ENCODE results near the gene SUPT7L.
A peak's percentile ranks its signal among the peaks of the same experiment; 100 is the strongest.
"Not testable (repeated sequence)": the region's sequence is repeated elsewhere in the genome, so short reads cannot be mapped to it uniquely, and the experiment has no call there.

The SUPT7L gene

DNA sequence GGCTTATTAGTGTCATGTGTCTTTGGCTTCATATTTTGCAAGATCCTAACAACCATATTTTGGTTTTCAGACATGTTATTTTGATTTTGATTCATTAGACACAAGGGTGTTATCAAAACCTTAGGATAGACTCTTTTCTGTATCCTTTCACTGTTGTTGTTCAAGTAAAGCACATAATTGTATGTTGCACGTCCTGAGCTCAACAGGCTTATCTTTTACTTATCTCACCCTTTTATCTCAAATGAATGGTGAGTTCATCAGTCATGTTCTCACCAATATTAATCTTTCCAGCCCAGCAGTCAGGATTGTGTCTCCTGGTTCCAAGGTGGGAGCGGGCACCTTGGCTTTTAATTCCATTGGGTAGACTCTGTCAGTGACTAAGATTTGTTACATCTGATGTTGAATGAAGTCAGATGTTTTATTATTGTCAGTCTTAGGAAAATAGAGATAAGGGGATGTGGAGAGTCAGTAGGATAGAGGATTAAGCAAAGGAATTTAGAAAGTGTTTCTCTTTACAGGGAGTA, 22.6 kb downstream of the SUPT7L start:
- no peak overlapping the region for H3K4me3 ChIP-seq (ENCODE audit: low read depth, low read length)

GRCh38 chr2:27638709-27639108, 24.7 kb downstream of the SUPT7L start:
- H3K4me3 ChIP-seq (ENCODE audit: low read depth, low read length): no peak overlapping the region

DNA sequence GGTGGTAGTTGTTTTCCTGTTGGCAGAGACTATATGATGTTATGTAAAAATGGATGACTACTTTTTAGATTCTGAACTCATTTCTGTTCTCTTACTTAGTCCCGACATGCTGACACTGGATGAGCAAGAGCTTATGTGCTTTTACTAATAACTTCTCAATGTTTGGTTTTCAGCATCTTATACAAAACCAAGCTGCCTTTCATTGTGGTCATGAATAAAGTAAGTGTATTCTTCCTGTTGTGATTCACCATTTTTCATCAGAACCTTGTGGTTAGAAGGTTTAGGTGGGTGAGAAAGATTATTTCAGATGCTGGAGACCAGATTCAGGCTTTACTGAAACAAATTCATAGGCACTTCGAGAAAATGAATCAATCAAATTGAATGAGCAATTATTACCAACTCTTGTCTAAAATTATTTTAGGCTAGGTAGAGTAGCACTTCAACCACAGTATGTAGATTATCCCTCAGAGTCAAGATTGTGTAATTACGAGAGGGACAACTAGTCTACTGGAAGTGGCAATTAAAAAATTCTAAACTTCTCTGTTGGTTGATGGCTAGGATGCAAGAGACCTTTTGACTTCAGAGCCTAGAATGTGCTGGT, 25.3 kb downstream of the SUPT7L start:
- no peak overlapping the region for H3K4me3 ChIP-seq (ENCODE audit: low read depth, low read length)

DNA sequence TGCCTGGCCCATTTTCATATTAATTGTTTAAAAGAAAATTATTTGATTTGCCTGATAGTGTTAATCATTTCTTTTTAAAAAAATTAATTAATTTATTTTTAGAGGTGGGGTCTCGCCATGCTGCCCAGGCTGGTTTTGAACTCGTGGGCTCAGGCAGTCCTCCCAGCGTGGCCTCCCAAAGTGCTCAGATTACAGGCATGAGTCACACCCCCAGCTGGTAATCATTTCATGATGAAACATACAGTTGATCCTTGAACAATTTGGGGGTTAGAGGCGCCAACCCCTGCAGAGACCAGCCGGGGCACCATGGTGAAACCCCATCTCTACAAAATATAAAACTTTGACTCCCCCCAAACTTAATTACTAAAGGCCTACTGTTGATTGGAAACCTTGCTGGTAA, 26.6 kb downstream of the SUPT7L start:
- H3K4me3 ChIP-seq (ENCODE audit: low read depth, low read length): no peak overlapping the region

- no peak overlapping the region for H3K4me3 ChIP-seq (ENCODE audit: low read depth, low read length)
Measured at GRCh38 chr2:27634291-27634690, 29.1 kb downstream of the SUPT7L start.

- not testable (repeated sequence) for H3K4me3 ChIP-seq (ENCODE audit: low read depth, low read length)
Measured at GRCh38 chr2:27630257-27630656, 33.2 kb downstream of the SUPT7L start.

- peak within 1 kb of the TSS; percentile 92 for H3K4me3 ChIP-seq (ENCODE audit: low read depth, low read length)
Measured at GRCh38 chr2:27628767-27629709, 34.4 kb downstream of the SUPT7L start, which contains the start of the genes CCDC121 and GPN1. Gene CCDC121 (minus strand): TSS chr2:27629012. CDS start chr2:27627799, 1,213 bp downstream. Gene GPN1 (plus strand): TSS chr2:27629050. CDS start chr2:27629059, 9 bp downstream.

DNA sequence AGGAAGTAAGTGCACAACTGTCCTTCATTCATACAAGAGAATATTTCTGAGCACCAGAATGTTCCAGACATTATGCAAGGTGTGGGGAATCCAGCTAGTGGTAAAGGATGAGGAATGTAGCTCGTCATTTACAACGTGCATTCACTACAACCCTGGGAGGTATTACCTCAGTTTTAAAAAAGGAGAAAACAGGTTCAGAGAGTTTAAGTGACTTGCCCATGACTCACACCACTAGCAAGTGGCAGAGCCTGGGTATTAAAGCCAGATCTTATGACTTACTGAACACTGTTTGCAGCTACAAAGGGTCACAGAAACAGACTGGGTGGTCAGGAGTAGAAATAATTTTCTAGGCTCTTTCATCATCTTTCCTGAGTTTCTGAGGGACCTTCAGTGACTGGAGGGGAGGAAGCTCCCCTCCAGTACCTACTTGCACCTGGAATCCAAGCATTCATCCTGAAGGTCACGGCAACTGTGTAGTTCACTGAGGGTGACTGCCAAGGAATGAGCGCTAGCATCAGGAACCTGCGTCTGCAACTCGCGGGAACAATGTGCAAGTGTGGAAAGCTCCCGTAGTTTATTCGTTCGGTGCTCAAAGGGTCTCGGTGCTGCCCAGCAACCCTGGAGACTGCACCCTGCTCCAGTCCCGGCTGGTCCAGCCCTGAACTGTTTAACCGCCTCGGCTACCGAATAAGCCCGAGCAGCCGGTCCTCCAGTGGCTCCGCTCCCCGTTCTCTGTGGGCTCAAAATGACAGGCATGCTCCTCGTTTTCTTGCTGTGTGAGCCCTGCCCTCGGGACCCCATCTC, 35.2 kb downstream of the SUPT7L start:
- H3K4me3 ChIP-seq (ENCODE audit: low read depth, low read length): peak overlapping the region; percentile 92

DNA sequence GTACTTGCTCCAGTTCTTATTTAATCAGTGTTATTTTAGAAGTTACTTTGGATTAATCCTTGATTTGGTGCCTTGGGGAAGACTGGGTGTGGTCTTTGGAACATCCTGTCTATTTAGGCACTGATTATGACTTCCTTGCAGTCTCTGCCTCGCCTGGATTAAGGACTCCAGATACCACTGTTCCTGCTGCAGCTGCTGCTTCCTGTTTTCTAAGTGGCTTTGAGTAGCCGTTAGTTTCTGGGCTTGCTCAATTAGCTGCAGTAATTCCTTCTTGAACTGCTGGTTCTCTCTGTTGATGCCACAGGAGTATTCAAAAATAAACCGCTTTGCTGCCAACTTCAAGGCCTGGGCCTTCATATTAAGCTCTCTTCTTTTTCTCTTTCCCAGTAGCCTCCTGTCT, 36.5 kb downstream of the SUPT7L start:
- not testable (repeated sequence) for H3K4me3 ChIP-seq (ENCODE audit: low read depth, low read length)

GRCh38 chr2:27626323-27626722, 37.1 kb downstream of the SUPT7L start:
- not testable (repeated sequence) for H3K4me3 ChIP-seq (ENCODE audit: low read depth, low read length)

DNA sequence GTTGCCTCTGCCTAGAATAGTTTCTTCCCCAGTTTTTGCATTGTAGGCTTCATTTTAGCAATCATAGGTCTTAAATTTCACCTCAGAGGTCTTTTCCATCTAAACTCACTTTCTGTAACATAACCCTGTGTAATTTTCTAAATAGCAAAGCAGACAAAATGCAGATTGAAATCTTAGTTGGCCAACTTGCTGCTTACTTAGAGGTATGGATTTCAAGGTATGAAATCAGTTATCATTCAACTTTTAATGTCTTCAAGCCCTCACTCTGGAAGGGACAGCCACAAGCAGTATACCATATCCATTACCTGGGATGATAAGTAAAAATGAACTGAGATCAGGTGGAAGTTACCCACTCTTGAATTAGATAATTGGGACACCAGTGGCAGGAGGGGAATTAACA, 38.5 kb downstream of the SUPT7L start:
- H3K4me3 ChIP-seq (ENCODE audit: low read depth, low read length): no peak overlapping the region

DNA sequence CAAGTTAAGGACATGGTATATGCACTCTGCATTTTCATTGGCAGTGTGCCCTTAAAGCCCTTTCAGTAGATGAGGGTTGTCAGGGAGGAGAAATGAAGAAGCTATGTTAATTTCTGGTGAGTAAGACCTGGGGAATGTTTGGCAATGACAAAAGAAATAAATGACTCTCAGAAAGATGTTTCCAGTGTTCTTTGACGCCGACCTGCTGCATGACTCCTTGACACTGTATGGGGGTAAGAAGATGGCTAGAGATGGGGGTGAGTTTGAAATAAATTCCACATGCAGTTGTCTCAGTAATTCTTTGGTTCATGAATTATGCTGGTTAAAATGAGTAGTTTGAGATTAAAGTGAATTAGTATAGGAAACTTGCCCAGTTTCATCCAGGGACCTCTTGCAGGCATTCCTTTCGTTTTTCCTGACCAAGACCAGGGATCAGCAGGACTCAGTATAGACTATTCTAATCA, 40.5 kb downstream of the SUPT7L start:
- no peak overlapping the region for H3K4me3 ChIP-seq (ENCODE audit: low read depth, low read length)

DNA sequence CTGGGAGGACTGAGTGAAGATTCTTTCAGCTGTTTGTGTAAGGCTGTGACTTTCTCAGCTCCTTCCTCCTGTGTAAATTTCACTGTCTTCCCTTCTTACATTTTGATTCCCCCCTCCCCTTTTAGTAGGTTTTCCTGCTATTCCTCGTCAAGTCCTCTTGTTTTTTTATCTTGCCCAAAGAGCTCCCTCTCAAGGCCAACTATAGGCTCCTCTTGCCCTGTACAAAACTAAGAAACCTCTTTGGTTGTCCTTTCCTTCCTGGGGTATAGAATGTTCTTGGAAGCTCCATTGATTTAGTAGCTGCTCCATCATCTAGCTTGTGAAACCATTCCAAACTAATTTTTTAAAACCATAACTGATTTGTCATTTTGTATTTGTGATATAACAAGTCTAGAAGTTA, 41.9 kb downstream of the SUPT7L start:
- H3K4me3 ChIP-seq (ENCODE audit: low read depth, low read length): no peak overlapping the region

DNA sequence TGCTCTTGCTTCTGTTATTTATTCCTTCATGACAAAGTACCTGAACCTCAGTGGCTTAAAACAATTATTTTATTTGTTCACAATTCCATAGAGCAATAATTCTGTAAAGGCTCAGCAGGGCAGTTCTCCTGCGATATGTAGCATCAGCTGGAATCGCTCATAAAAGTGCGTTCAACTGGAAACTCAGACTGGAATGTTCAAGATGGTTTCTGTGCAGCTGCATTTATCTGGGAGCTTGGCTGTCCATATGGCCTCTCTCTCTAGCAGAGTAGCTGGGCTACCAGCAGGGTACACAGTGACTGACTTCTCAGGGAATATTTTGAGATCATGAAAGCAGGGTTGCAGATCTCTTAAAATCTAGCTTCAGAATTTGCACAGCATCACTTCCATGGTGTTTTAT, 48.1 kb downstream of the SUPT7L start:
- H3K4me3 ChIP-seq (ENCODE audit: low read depth, low read length): no peak overlapping the region

DNA sequence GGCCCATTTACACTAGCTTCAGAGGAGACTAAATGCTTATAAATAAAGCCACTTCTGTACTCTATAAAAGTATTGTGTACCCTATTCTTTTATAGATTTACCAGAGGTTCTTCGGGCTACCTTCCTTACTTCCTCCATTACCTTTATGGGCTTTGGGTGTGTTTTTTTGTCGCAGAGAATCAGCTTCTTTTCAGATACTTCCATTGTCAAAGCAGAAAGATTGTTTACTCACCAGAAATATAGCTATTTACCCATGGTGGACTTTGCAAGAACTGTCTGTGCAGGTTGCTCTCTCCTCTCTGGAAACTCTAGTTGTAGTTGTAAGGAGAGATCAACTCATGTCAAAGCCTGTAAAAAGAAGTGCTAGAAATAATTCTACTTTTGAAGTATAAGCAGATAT, 49.4 kb downstream of the SUPT7L start:
- H3K4me3 ChIP-seq (ENCODE audit: low read depth, low read length): no peak overlapping the region

- H3K4me3 ChIP-seq (ENCODE audit: low read depth, low read length): no peak overlapping the region
Measured at GRCh38 chr2:27606611-27607010, 56.8 kb downstream of the SUPT7L start.

All from iPS-11a (cell line).